Effector memory CD4-positive, alpha-beta T cell (primary cell): ENCODE data around the gene MAPK1.
"Not testable (repeated sequence)": the region's sequence is repeated elsewhere in the genome, so short reads cannot be mapped to it uniquely, and the experiment has no call there.

Experiments
- DNase-seq, 3 donors: peaks; one replicate each; pipeline ENCODE4 v3.0.0-alpha.2; 2020
- H3K27ac ChIP-seq: 2 replicates; pipeline ENCODE4 v1.7.0; 2013; ENCODE audit warnings: mild to moderate bottlenecking, low read length, moderate library complexity; ENCODE audit not compliant: insufficient read depth, poor library complexity, severe bottlenecking
- H3K27me3 ChIP-seq: replicated peaks from 2 replicates; pipeline ENCODE4 v1.7.0; 2013; ENCODE audit warnings: mild to moderate bottlenecking, low read length; ENCODE audit not compliant: insufficient read depth, control insufficient read depth, poor library complexity, severe bottlenecking
- H3K36me3 ChIP-seq: 2 replicates; pipeline ENCODE4 v1.7.0; 2013; ENCODE audit warnings: mild to moderate bottlenecking, low read length, moderate library complexity; ENCODE audit not compliant: control insufficient read depth, insufficient read depth
- H3K4me1 ChIP-seq: 2 replicates; pipeline ENCODE4 v1.7.0; 2013; ENCODE audit warnings: low read length, mild to moderate bottlenecking; ENCODE audit not compliant: control insufficient read depth, insufficient read depth, poor library complexity, severe bottlenecking
- H3K4me3 ChIP-seq: 2 replicates; pipeline ENCODE4 v1.7.0; 2013; ENCODE audit warnings: low read length, low read depth, mild to moderate bottlenecking; ENCODE audit not compliant: insufficient read depth, poor library complexity, severe bottlenecking
- H3K9me3 ChIP-seq: 2 replicates; pipeline ENCODE4 v1.7.0; 2013; ENCODE audit warnings: mild to moderate bottlenecking, low read length, moderate library complexity; ENCODE audit not compliant: control insufficient read depth

The MAPK1 gene

DNA sequence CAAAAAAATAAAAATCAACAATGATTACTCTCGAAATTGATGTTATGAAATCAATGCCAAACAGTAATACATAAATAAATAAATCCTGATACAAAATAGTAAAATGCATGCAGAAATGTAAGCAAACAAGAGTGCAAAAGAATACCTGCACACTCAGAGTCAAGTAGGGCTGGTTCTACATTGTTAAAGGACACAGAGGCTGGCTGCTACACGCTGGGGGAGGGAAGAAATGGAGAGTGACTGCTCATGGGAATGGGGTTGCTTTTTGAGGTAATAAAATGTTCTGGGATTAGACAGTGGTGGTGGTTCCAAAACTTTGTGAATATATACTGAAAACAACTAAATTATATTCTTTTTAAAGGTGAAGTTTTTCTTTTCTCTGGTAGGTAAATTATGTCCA lies 32.1 kb downstream of the MAPK1 start:
- Histone ChIP-seq H3K4me3 (no peak overlapping the region), H3K9me3 (no peaks in the 10 kb centered on the region), H3K27me3 (no peaks in the 10 kb centered on the region), H3K4me1 (peaks cover 4% of the 10 kb centered on the region), H3K27ac (no peak overlapping the region), H3K36me3 (no peaks in the 10 kb centered on the region)
- DNase-seq, result no peak

DNA sequence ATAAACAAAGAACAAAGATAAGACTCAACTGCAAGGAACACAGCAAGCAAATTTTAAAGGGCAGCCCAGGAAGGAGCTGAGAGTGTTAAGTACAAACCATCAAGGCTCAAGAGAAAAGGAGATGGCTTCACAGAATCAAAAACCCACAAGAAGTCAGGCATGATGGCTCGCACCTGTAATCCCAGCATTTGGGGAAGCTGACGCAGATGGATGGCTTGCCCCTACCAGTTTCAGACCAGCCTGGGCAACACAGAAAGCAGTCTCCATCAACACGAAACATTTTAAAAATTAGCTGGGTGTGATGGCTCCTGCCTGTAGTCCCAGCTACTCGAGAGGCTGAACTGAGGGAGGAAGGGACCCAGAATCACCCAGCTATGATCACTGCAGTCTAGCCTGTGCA lies 32.6 kb downstream of the MAPK1 start:
- DNase-seq, result no peak
- Histone ChIP-seq H3K36me3 (no peaks in the 10 kb centered on the region), H3K27me3 (no peaks in the 10 kb centered on the region), H3K27ac (no peak overlapping the region), H3K9me3 (no peaks in the 10 kb centered on the region), H3K4me1 (peaks cover 4% of the 10 kb centered on the region), H3K4me3 (no peak overlapping the region)

GRCh38 chr22:21832291-21833290 lies 34.9 kb downstream of the MAPK1 start:
- Histone ChIP-seq H3K9me3 (no peaks in the 10 kb centered on the region), H3K27me3 (no peaks in the 10 kb centered on the region), H3K4me1 (peaks cover 7% of the 10 kb centered on the region), H3K36me3 (no peaks in the 10 kb centered on the region), H3K27ac (no peak overlapping the region), H3K4me3 (no peak overlapping the region)
- no peak for DNase-seq

DNA sequence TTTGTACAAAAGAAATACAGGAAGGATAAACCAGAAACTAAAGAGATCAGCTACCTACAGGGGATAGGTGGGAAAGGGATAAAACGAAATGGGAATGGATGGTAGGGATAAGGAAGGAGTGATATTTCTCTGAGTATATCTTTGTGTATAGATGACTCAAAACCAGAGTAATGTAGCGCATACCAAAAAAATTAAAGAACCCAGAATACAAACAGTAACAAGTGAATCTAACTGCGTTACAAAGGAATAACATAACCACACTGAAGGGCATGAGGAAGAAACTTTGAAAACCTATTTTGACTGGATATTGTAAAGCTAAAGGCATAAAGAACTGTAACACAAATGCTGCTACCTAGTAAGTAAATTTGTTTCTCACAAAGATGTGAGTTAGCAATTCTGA lies 37.9 kb downstream of the MAPK1 start:
- no peak for DNase-seq
- no peaks in the 10 kb centered on the region for H3K27me3 ChIP-seq

GRCh38 chr22:21828268-21828638 lies 39.2 kb downstream of the MAPK1 start:
- H3K4me3 ChIP-seq, result no peak overlapping the region
- peaks cover 7% of the 10 kb centered on the region for H3K4me1 ChIP-seq
- H3K9me3 ChIP-seq, result no peaks in the 10 kb centered on the region
- no peak overlapping the region for H3K27ac ChIP-seq
- H3K27me3 ChIP-seq, result no peaks in the 10 kb centered on the region
- no peak for DNase-seq
- no peaks in the 10 kb centered on the region for H3K36me3 ChIP-seq

More for the DNA sequence above, 37.9 kb downstream of the MAPK1 start:
- Histone ChIP-seq H3K4me3 (no peak overlapping the region), H3K27ac (no peak overlapping the region), H3K9me3 (no peaks in the 10 kb centered on the region), H3K36me3 (no peaks in the 10 kb centered on the region), H3K4me1 (peaks cover 7% of the 10 kb centered on the region)

DNA sequence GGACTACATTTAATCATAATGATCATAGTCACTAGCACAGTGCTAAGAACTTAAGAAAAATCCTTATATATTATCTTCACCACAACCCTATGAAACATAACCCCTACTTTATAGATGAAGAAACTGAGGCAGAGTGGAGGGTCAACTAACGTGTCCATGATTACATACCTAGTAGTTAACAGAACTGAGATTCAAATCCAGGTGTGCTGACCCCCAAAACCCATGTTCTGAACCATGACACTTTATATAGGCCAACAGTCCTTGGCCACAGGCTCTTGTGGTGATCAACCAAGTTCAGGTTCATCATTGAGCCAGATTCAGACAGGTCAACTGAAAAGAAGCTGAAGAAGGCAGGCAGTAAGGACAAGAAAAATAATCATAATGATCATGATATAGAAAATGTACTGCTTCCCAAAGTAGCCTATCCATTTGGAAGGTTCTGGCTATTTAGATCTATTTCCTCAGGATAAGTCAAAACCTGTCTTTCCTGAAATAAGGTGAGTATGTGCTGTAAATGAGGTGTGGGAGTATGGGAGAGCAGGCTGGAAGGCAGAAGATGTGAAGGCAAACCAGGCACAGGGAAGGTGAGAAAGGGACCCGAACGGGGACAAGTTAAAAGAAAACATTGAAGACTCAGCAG lies 39.7 kb downstream of the MAPK1 start:
- H3K27me3 ChIP-seq, result no peaks in the 10 kb centered on the region
- DNase-seq, result no peak
- H3K4me3 ChIP-seq, result no peak overlapping the region
- H3K9me3 ChIP-seq, result no peaks in the 10 kb centered on the region
- H3K36me3 ChIP-seq, result no peaks in the 10 kb centered on the region
- H3K4me1 ChIP-seq, result peaks cover 5% of the 10 kb centered on the region
- H3K27ac ChIP-seq, result no peak overlapping the region

DNA sequence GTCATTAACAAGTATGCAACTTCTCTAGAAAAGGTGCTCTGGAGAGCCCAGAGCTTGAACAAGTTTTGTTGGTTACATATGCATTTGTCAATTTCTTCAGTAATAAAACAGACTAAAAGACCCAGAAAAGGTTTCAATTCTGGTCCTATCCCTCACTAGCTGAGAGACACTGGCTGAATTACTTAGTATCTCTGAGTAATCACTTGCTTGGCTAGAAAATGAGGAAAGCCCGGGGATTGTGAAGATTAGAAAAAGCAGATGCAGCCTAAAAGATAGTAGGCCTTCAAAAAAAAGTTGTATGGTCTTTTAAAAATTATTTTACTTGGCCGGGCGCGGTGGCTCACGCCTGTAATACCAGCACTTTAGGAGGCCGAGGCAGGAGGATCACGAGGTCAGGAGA lies 41.2 kb downstream of the MAPK1 start:
- Histone ChIP-seq H3K36me3 (no peaks in the 10 kb centered on the region), H3K27me3 (no peaks in the 10 kb centered on the region), H3K4me1 (peaks cover 3% of the 10 kb centered on the region), H3K27ac (no peak overlapping the region), H3K9me3 (no peaks in the 10 kb centered on the region), H3K4me3 (no peak overlapping the region)
- DNase-seq, result no peak

DNA sequence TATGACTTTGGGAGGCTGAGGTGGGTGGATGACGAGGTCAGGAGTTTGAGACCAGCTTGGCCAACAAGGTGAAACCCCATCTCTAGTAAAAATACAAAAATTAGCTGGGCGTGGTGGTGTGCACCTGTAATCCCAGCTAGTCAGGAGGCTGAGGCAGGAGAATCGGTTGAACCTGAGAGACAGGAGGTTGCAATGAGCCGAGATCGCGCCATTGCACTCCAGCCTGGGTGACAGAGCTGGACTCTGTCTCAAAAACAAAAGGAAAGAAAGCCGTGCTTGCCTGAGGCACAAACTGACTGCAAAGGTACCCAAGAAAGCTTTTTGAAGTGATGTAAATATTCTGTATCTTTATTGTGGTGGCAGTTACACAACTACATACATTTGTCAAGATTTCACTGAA lies 42.5 kb downstream of the MAPK1 start:
- H3K9me3 ChIP-seq, H3K4me1 ChIP-seq, H3K4me3 ChIP-seq, H3K27me3 ChIP-seq, H3K36me3 ChIP-seq, DNase-seq, H3K27ac ChIP-seq: not testable (repeated sequence)

DNA sequence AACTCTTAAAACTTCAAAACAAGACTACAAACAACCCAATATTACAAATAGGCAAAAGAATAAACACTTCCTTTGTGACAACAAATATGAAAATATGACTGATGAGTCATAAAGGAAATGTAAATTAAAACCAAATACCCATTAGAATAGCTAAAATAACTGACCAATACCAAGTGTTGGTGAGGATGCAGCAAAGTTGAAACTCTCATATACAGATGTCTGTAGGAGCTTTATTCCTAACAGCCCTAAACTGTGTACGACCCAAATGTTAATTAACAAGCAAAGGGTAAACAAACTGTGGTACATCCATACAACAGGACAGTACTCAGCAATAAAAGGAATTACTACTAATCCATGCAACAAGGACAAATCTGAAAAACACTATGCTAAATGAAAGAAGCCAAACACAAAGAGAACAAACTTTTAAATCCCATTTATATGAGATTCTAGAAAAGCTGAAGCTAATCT lies 43.0 kb downstream of the MAPK1 start:
- no peaks in the 10 kb centered on the region for H3K9me3 ChIP-seq
- DNase-seq, result no peak
- no peak overlapping the region for H3K4me3 ChIP-seq
- no peaks in the 10 kb centered on the region for H3K27me3 ChIP-seq
- no peaks in the 10 kb centered on the region for H3K36me3 ChIP-seq
- H3K4me1 ChIP-seq, result peaks cover 8% of the 10 kb centered on the region
- no peak overlapping the region for H3K27ac ChIP-seq
